Activated T-cell treated with anti-CD3 and anti-CD28 coated beads, Interleukin-2, amount 50 U/mL, for 4 hours (primary cell): ENCODE data around the gene DCTN4. TPM values are rescaled to one million over a fixed set of nuclear protein-coding genes. Genes with fewer than 3 reads are reported as not detected.

Experiments used
- ATAC-seq, 2 donors: fragments of 200-7000 bp; cut with Tn5 transposase; one replicate each; pipeline ENCODE4 v1.10.0; 2021
- DNase-seq: peaks from one replicate; pipeline ENCODE4 v3.0.0-alpha.2; 2020
- H3K27me3 Mint-ChIP-seq: one replicate; pipeline ENCODE4 v1.8.0; 2021; ENCODE audit warnings: low read depth, mixed read lengths
- H3K36me3 Mint-ChIP-seq: one replicate; pipeline ENCODE4 v1.8.0; 2022; ENCODE audit warnings: mixed read lengths; ENCODE audit not compliant: insufficient read depth
- H3K4me1 Mint-ChIP-seq: one replicate; pipeline ENCODE4 v1.8.0; 2021; ENCODE audit warnings: low read depth, mixed read lengths
- H3K4me3 Mint-ChIP-seq: one replicate; pipeline ENCODE4 v1.8.0; 2021; ENCODE audit warnings: mild to moderate bottlenecking, moderate library complexity, mixed read lengths
- H3K9me3 Mint-ChIP-seq: one replicate; pipeline ENCODE4 v1.8.0; 2021; ENCODE audit warnings: mixed read lengths
- total RNA-seq, 3 donors: library from RNA; stranded (reverse); gene quantifications; one replicate each; pipeline ENCODE4 v1.2.1, GENCODE V29; 2021

DCTN4 gene
- total RNA-seq, 3 donors from 2014 or later = 35.9 to 42.2 (median 38.6) TPM

- H3K27me3 Mint-ChIP-seq = no peaks in the 10 kb centered on the region
- H3K4me1 Mint-ChIP-seq = peaks cover 77% of the 10 kb centered on the region
- no peak for DNase-seq
- peak overlapping the region; percentile 48 for H3K4me3 Mint-ChIP-seq
- peaks cover 2% of the 10 kb centered on the region for H3K36me3 Mint-ChIP-seq
- no peak for ATAC-seq
- peaks cover 3% of the 10 kb centered on the region for H3K9me3 Mint-ChIP-seq
Observed at GRCh38 chr5:150782850-150783249, 24.0 kb upstream of the DCTN4 start.

DNA sequence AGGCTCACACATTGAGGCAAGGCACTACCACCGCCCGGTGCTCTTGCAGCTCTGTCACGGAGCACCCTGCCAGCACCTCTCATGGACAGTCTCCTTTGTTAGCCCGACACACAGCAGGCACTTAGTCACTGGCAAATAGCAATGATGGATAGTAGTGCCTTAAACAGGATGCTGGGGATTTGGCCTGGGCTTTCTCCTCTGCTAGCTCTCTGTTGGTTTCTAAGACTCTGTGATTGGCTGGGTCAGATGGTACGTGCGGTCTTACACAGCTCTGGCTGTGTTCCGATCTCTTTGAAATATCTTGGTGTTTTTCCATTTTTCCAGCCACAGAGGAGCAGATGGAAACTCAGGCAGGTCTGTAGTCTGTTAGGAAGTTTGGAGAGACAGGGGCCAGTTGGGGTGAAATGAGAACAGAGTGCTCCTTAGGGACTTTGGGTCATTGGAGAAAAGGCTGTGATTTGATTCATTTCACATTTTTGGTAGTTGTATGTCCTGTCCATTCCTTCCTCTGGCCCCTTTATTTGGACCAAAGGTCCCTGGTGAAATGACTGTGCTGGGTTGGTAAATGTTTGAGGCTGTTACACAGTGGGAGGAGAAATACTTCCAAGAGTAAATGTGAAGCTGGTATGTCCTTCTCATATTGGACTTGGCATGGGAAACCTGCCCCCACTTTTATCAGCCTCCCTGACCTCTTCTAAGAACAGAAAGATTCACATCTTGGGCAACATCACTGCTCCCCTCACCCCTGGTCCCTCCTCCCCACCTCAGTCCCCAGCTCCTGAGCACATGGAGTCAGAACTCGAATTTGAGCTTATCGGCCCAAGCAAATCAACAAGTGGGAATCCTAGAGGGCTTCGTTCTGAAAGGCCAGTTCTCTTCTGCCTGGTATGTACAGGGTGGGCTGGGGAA lies 23.1 kb upstream of the DCTN4 start:
- DNase-seq (no peak), ATAC-seq (no peak)
- peaks cover 3% of the 10 kb centered on the region for H3K9me3 Mint-ChIP-seq
- H3K4me1 Mint-ChIP-seq = peaks cover 72% of the 10 kb centered on the region
- no peak overlapping the region for H3K4me3 Mint-ChIP-seq
- H3K27me3 Mint-ChIP-seq = no peaks in the 10 kb centered on the region
- peaks cover 2% of the 10 kb centered on the region for H3K36me3 Mint-ChIP-seq

DNA sequence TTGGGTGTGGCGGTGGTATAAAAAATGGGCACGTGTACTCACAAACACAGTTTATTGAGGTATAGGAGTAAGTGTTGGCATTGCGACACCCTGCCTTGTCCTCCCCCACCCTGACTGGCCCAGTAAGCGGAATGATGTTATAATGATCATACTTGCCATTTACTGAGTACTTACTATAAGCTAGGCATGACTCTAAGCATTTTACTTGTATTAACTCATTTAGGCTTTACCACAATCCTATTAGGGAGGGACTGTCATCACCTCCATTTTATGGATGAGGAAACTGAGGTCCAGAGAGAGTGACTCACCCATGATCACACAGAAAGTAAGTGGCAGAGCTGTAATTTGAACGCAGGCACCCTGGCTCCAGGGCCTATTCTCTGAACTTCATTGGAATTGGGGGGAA lies 22.0 kb upstream of the DCTN4 start:
- peaks cover 3% of the 10 kb centered on the region for H3K9me3 Mint-ChIP-seq
- no peak overlapping the region for H3K4me3 Mint-ChIP-seq
- H3K36me3 Mint-ChIP-seq = no peaks in the 10 kb centered on the region
- H3K27me3 Mint-ChIP-seq = no peaks in the 10 kb centered on the region
- no peak for ATAC-seq
- DNase-seq = no peak
- H3K4me1 Mint-ChIP-seq = peaks cover 69% of the 10 kb centered on the region

GRCh38 chr5:150780187-150780692 lies 21.4 kb upstream of the DCTN4 start:
- ATAC-seq (peak; percentile 7 to 27), DNase-seq (no peak)
- H3K4me3 Mint-ChIP-seq = peak overlapping the region; percentile 22

GRCh38 chr5:150779397-150780186 lies 20.8 kb upstream of the DCTN4 start:
- ATAC-seq (no peak), DNase-seq (no peak)
- peaks cover 62% of the 10 kb centered on the region for H3K4me1 Mint-ChIP-seq

More at GRCh38 chr5:150780187-150780692, 21.4 kb upstream of the DCTN4 start:
- H3K36me3 Mint-ChIP-seq = no peaks in the 10 kb centered on the region
- peaks cover 3% of the 10 kb centered on the region for H3K9me3 Mint-ChIP-seq
- no peaks in the 10 kb centered on the region for H3K27me3 Mint-ChIP-seq
- peaks cover 66% of the 10 kb centered on the region for H3K4me1 Mint-ChIP-seq

DNA sequence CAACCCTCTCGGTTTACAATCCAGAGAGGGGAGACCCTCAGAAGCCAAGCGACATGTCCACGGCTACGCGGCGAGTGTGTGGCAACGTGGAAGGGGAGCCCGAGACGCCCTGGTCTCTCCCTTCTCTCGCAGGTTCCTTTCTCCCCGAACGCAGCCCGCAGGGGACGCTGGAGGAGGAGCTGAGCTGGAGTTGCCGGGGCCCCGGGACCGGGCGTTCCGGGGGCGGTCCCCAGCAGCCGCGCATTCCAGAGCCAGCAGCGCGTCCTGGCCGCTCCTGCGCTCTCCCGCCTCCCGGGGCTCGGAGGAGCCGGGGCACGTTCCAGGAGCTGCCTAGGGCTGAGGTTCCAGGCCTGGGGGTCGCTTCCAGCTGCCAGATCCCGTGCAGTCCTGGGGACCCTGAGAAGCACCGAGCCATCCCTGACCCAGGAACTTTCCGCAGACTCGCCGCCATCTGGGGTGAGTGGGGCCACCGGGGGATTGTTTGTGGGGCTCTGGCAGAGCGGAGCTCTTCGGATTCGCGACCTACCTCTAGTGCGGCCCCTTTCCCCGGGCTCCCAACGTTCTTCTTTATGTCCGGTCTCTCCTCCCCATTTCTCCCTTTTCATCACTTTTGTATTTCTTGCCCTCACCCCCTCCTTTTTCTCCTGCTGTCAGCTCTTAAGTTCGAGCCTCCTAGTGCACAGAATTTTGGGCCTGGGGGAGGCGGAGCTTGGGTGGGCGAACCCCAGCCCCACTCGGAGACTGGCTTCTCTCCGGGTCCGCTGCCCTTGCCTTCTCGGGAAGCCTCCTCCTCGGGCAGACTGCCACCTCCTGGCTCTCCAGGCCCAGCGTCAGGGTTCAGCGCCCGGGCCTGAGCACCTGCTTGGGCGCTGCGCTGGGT lies 19.9 kb upstream of the DCTN4 start, which contains the start of gene SMIM3:
SMIM3 (plus strand) TSS at position 241 of the 880 bp plus-strand sequence. CDS start 16,684 bp downstream, outside the sequence.
- DNase-seq (peak; percentile 65), ATAC-seq (peak; percentile 74 to 77)
- Mint-ChIP-seq H3K27me3 (no peaks in the 10 kb centered on the region), H3K4me3 (peak within 1 kb of the TSS; percentile 98), H3K4me1 (peaks cover 55% of the 10 kb centered on the region), H3K9me3 (no peaks in the 10 kb centered on the region), H3K36me3 (no peaks in the 10 kb centered on the region)

More at GRCh38 chr5:150779397-150780186, 20.8 kb upstream of the DCTN4 start:
- peak overlapping the region; percentile 98 for H3K4me3 Mint-ChIP-seq
- no peaks in the 10 kb centered on the region for H3K27me3 Mint-ChIP-seq
- H3K36me3 Mint-ChIP-seq = no peaks in the 10 kb centered on the region
- H3K9me3 Mint-ChIP-seq = peaks cover 3% of the 10 kb centered on the region

DNA sequence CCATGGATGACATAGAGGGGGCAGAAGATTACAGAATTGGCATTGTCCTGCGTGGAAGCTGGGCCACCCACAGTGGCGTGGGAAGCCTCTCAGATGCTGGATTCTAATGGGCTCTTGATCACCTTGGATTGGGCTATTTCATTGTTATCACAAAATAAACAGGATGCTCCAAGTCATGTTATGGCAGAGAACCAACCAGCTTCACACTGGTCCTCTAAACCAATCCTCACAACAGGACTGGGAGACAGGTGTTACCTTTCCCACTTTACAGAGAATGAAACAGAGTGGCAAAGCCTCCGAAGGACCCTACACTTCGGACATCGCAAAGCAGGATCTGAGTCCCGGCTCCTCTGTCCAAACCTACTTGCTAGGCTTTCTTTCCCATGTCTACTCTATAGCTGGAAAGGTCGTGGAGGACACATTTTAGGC lies 19.3 kb upstream of the DCTN4 start:
- no peaks in the 10 kb centered on the region for H3K9me3 Mint-ChIP-seq
- peaks cover 49% of the 10 kb centered on the region for H3K4me1 Mint-ChIP-seq
- ATAC-seq (no peak), DNase-seq (no peak)
- peaks cover 3% of the 10 kb centered on the region for H3K27me3 Mint-ChIP-seq
- H3K4me3 Mint-ChIP-seq = peak overlapping the region; percentile 98
- H3K36me3 Mint-ChIP-seq = no peaks in the 10 kb centered on the region

DNA sequence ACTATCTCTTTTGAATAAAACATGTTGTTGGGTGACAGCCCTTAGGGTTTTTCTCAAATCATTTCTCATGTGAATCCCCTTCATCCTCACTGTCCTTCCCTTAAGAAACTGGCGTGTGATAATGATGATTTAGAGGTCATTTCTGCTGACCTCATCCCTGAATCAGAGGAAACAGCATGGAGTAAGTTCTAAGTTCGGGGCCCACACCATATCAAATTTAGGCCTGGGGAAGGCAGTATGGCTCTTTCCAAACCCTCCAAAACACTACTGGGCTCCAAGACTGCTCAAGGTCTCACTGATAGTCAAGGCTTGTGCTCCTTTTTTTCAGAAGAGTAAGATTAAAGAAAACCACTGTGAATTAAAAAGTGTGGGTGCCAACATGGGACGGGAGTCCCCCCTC lies 18.9 kb upstream of the DCTN4 start:
- peaks cover 45% of the 10 kb centered on the region for H3K4me1 Mint-ChIP-seq
- peak overlapping the region; percentile 98 for H3K4me3 Mint-ChIP-seq

DNA sequence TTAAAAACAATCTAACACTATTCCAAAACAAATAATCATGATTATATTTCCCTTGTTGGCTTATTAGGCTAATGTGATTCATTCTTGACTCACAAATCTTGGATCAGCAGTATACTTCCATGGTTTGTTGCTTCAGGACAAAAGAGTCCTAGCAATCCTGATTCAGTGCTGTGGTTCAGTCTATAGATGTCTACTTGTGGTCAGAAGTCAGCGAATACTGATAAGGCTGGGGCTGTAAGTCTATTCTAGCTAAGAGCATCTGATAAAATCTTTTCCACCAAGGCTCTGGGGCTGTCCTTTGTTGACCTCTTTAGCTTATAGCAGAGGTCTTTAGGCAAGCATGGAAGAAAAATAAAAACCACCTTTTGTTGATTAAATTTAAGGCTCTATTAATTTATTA lies 15.3 kb upstream of the DCTN4 start:
- ATAC-seq (no peak), DNase-seq (no peak)
- Mint-ChIP-seq H3K36me3 (no peaks in the 10 kb centered on the region), H3K9me3 (no peaks in the 10 kb centered on the region), H3K4me3 (no peak overlapping the region), H3K4me1 (peaks cover 12% of the 10 kb centered on the region), H3K27me3 (peaks cover 3% of the 10 kb centered on the region)

More for the DNA sequence above, 18.9 kb upstream of the DCTN4 start:
- ATAC-seq (no peak), DNase-seq (no peak)
- Mint-ChIP-seq H3K36me3 (no peaks in the 10 kb centered on the region), H3K27me3 (peaks cover 3% of the 10 kb centered on the region), H3K9me3 (no peaks in the 10 kb centered on the region)

GRCh38 chr5:150771034-150771795 lies 12.4 kb upstream of the DCTN4 start:
- H3K9me3 Mint-ChIP-seq = no peaks in the 10 kb centered on the region
- ATAC-seq = no peak
- H3K36me3 Mint-ChIP-seq = no peaks in the 10 kb centered on the region
- H3K27me3 Mint-ChIP-seq = peaks cover 3% of the 10 kb centered on the region
- no peaks in the 10 kb centered on the region for H3K4me1 Mint-ChIP-seq
- no peak overlapping the region for H3K4me3 Mint-ChIP-seq
- no peak for DNase-seq

DNA sequence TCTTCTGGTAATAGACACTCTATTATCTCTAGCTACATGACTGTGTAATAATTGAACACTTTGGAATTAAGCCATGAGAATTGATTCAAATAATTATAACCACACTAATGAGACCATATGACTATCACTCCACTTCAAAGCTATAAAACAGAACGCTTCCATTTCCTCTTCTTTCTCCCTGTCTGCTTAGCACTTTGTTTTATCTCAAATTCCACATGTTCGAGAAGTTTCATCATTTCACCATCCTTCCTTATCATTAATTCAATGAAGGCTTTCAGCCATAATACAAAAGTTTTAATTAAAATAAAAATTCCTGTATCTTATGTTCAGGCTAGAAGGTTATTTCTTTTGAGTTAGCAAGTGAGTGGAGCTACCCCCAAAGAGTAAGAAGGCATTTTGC lies 7.4 kb upstream of the DCTN4 start:
- H3K27me3 Mint-ChIP-seq = no peaks in the 10 kb centered on the region
- ATAC-seq (no peak), DNase-seq (no peak)
- no peaks in the 10 kb centered on the region for H3K9me3 Mint-ChIP-seq
- H3K4me3 Mint-ChIP-seq = no peak overlapping the region
- no peaks in the 10 kb centered on the region for H3K4me1 Mint-ChIP-seq
- no peaks in the 10 kb centered on the region for H3K36me3 Mint-ChIP-seq

- Mint-ChIP-seq H3K4me1 (no peaks in the 10 kb centered on the region), H3K27me3 (no peaks in the 10 kb centered on the region), H3K4me3 (no peak overlapping the region), H3K9me3 (no peaks in the 10 kb centered on the region), H3K36me3 (no peaks in the 10 kb centered on the region)
- ATAC-seq (no peak), DNase-seq (no peak)
Observed at GRCh38 chr5:150765799-150766169, 7.0 kb upstream of the DCTN4 start.
